ENCODE data around the gene HYPK.

The HYPK gene

DNA sequence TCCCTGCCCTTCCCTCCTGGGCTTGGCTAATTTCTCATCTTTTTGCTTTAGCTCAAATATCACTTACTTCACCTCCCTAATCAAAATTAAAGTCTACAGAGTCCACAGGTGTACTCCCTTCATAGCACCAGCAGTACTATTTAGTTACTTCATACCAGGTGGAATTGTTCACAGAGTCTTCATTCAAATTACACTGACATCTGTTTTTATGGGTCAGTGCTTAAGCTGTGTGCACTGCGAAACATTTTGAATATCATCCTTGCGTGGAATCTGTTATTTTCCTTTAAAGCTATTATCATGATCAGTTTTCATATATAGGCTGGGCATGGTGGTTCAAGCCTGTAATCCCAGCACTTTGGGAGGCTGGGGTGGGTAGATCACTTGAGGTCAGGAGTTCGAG lies 11.0 kb upstream of the HYPK start:
- no peak for TF ChIP-seq CTCF (IDR thresholded peaks at IDR 0.05; ENCODE audit: low read depth, low read length)
- DNase-seq (ENCODE audit: extremely low read depth, low read depth), result no peak

DNA sequence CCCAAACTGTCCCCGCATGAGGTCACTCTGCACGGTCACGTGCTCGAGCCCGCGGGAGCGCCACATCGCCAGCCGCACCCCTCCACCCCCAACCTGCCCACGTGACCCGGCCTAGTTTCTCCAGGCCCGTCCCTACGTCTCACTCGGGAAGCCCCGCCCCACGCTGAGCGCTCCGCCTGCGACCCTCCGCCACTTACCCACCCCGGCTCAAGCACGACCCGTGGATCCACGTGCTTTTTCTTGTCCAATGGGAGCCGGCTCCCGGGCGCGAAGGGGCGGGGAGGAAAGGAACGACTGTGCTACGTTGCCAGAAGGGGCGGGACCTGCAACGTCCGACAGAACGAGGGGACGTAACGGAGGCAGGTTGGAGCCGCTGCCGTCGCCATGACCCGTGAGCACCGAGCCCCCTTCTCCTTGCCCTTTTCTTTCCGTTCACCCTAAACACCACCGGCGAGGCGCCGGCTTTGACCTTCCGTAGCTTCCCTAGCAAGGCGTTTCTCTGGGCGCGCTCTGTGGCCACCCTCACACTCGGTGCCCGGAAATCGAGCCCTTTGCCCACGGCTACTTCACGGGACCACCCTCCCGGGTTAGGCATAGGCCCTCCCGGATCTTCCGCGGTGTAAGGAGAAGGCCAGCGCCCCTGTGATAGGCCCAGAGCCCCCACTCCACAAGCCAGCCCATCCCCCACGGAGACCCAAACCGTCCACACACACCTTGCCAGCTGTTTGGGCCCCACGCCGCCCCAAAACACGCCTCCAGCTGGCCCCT lies 8.2 kb upstream of the HYPK start, which contains the start of gene SERF2:
TSS of gene SERF2 (plus strand) at position 328 of the 768 bp plus-strand sequence. CDS start at position 385, 57 bp downstream.
- DNase-seq (ENCODE audit: extremely low read depth, low read depth), result peak; percentile 99
- TF ChIP-seq CTCF (IDR thresholded peaks at IDR 0.05; ENCODE audit: low read depth, low read length), result no peak

- no peak for DNase-seq (ENCODE audit: extremely low read depth, low read depth)
- peak; percentile 18 for TF ChIP-seq CTCF (IDR thresholded peaks at IDR 0.05; ENCODE audit: low read depth, low read length)
These were observed 7.5 kb upstream of the HYPK start for GRCh38 chr15:43792761-43793476.

- DNase-seq (ENCODE audit: extremely low read depth, low read depth), result no peak
- TF ChIP-seq CTCF (IDR thresholded peaks at IDR 0.05; ENCODE audit: low read depth, low read length), result no peak
These were observed 6.8 kb upstream of the HYPK start for GRCh38 chr15:43793647-43794046.

- DNase-seq (ENCODE audit: extremely low read depth, low read depth), result no peak
- TF ChIP-seq CTCF (IDR thresholded peaks at IDR 0.05; ENCODE audit: low read depth, low read length), result no peak
These were observed 5.9 kb upstream of the HYPK start for GRCh38 chr15:43794269-43795037.

- no peak for TF ChIP-seq CTCF (IDR thresholded peaks at IDR 0.05; ENCODE audit: low read depth, low read length)
- no peak for DNase-seq (ENCODE audit: extremely low read depth, low read depth)
These were observed 5.2 kb upstream of the HYPK start for GRCh38 chr15:43795197-43795596.

Measured in AG09319 (cell line).